22Rv1 (cell line): ENCODE measurements around the gene PRPF8.
A peak's percentile ranks its signal among the peaks of the same experiment; 100 is the strongest.
"Not testable (repeated sequence)": the region's sequence is repeated elsewhere in the genome, so short reads cannot be mapped to it uniquely, and the experiment has no call there.

Source experiments
- H3K27ac ChIP-seq: fragments of 450-650 bp; 2 replicates; pipeline ENCODE4 v1.5.1; 2017
- ZFX ChIP-seq: fragments of 450-650 bp; IDR thresholded peaks from 2 replicates; pipeline ENCODE4 v1.6.1; 2017; ENCODE audit warnings: antibody characterized with exemption, borderline replicate concordance
- TF ChIP-seq, protein P1 (sequence below): fragments of 450-650 bp; IDR thresholded peaks from 2 replicates; pipeline ENCODE4 v1.5.1; 2017; ENCODE audit warnings: mild to moderate bottlenecking

PRPF8 gene

DNA sequence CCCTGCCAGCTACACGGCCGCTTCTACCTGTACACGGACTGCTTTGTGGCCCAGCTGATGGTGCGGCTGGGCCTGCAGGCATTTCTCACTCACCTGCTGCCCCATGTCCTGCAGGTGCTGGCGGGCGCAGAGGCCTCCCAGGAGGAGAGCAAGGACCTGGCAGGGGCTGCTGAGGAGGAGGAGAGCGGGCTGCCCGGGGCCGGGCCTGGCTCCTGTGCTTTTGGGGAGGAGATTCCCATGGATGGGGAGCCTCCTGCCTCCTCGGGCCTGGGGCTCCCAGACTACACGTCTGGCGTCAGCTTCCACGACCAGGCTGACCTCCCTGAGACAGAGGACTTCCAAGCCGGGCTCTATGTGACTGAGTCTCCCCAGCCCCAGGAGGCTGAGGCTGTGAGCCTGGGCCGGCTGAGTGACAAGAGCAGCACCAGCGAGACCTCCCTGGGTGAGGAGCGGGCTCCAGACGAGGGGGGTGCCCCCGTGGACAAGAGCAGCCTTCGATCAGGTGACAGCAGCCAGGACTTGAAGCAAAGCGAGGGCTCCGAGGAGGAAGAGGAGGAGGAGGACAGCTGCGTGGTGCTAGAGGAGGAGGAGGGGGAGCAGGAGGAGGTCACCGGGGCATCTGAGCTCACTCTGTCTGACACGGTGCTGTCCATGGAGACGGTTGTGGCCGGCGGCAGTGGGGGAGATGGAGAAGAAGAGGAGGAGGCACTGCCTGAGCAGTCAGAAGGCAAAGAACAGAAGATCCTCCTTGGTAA is 43.4 kb upstream of the PRPF8 start:
- no peak for TF ChIP-seq ZFX
- TF ChIP-seq, protein P1, sequence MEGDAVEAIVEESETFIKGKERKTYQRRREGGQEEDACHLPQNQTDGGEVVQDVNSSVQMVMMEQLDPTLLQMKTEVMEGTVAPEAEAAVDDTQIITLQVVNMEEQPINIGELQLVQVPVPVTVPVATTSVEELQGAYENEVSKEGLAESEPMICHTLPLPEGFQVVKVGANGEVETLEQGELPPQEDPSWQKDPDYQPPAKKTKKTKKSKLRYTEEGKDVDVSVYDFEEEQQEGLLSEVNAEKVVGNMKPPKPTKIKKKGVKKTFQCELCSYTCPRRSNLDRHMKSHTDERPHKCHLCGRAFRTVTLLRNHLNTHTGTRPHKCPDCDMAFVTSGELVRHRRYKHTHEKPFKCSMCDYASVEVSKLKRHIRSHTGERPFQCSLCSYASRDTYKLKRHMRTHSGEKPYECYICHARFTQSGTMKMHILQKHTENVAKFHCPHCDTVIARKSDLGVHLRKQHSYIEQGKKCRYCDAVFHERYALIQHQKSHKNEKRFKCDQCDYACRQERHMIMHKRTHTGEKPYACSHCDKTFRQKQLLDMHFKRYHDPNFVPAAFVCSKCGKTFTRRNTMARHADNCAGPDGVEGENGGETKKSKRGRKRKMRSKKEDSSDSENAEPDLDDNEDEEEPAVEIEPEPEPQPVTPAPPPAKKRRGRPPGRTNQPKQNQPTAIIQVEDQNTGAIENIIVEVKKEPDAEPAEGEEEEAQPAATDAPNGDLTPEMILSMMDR = no peak
- no peak overlapping the region for H3K27ac ChIP-seq

DNA sequence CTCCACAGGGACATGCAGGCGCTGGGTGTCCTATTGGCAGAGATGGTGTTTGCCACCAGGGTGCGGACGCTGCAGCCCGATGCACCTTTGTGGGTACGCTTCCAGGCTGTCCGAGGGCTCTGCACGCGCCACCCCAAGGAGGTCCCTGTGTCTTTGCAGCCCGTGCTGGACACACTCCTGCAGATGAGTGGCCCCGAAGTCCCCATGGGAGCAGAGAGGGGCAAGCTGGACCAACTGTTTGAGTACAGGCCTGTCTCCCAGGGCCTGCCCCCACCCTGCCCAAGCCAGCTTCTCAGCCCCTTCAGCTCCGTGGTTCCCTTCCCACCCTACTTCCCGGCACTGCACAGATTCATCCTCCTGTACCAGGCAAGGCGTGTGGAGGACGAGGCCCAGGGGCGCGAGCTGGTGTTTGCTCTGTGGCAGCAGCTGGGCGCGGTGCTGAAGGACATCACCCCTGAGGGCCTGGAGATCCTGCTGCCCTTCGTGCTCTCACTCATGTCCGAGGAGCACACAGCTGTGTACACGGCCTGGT is 42.7 kb upstream of the PRPF8 start:
- H3K27ac ChIP-seq = no peak overlapping the region
- TF ChIP-seq, protein P1 = no peak
- TF ChIP-seq ZFX = no peak

DNA sequence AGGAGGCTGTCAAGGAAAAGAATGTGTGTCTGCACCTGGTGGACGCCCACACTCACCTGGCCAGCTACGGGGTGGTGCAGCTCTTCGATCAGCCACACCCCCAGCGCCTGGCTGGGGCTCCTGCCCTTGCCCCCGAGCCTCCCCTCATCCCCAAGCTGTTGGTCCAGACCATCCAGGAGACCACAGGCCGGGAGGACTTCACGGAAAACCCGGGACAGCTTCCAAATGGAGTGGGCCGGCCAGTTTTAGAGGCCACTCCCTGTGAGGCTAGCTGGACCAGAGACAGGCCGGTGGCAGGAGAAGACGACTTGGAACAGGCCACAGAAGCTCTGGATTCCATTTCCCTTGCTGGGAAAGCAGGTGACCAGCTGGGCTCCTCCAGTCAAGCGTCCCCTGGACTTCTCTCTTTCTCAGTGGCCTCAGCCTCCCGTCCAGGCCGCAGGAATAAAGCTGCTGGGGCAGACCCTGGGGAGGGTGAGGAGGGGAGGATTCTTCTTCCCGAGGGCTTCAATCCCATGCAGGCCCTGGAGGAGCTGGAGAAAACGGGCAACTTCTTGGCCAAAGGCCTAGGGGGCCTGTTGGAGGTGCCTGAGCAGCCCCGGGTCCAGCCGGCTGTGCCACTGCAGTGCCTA is 42.1 kb upstream of the PRPF8 start:
- no peak overlapping the region for H3K27ac ChIP-seq
- TF ChIP-seq, protein P1 = no peak
- TF ChIP-seq ZFX = no peak

DNA sequence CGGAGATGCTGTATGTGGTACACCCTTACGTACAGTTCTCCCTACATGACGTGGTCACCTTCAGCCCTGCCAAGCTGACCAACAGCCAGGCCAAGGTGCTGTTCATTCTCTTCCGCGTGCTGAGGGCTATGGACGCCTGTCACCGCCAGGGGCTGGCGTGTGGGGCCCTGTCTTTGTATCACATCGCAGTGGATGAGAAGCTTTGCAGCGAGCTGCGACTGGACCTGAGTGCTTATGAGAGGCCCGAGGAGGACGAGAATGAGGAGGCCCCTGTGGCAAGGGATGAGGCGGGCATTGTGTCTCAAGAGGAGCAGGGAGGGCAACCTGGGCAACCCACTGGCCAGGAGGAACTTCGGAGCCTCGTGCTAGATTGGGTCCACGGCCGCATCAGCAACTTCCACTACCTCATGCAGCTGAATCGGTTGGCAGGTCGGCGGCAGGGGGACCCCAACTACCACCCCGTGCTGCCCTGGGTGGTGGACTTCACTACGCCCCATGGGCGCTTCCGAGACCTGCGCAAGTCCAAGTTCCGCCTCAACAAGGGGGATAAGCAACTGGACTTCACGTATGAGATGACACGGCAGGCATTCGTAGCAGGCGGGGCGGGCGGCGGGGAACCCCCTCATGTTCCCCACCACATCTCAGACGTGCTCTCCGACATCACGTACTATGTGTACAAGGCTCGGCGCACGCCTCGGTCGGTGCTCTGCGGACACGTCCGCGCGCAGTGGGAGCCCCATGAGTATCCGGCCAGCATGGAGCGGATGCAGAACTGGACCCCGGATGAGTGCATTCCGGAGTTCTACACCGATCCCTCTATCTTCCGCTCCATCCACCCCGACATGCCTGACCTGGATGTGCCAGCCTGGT is 41.2 kb upstream of the PRPF8 start:
- H3K27ac ChIP-seq = no peak overlapping the region
- TF ChIP-seq, protein P1 = no peak
- TF ChIP-seq ZFX = no peak

DNA sequence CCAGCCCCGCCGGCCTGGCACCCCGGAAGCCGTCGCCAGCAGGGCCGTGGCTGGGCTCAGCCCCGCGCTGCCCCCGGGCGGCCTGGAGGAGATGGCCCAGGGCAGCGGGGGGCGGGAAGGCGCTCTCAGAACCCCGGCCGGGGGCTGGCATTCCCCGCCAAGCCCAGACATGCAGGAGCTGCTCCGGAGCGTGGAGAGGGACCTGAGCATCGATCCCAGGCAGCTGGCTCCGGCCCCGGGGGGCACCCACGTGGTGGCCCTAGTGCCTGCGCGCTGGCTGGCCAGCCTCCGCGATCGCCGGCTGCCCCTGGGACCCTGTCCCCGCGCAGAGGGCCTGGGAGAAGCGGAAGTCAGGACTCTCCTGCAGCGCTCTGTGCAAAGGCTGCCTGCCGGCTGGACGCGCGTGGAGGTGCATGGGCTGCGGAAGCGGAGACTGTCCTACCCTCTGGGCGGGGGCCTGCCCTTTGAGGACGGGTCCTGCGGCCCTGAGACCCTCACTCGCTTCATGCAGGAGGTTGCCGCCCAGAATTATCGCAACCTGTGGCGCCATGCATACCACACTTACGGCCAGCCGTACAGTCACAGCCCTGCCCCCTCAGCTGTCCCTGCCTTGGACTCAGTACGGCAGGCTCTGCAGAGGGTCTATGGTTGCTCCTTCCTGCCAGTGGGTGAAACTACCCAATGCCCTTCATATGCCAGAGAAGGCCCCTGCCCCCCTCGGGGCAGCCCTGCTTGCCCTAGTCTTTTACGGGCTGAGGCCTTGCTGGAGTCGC is 40.4 kb upstream of the PRPF8 start:
- peak overlapping the region; percentile 61 for H3K27ac ChIP-seq
- TF ChIP-seq, protein P1 = no peak
- TF ChIP-seq ZFX = no peak

DNA sequence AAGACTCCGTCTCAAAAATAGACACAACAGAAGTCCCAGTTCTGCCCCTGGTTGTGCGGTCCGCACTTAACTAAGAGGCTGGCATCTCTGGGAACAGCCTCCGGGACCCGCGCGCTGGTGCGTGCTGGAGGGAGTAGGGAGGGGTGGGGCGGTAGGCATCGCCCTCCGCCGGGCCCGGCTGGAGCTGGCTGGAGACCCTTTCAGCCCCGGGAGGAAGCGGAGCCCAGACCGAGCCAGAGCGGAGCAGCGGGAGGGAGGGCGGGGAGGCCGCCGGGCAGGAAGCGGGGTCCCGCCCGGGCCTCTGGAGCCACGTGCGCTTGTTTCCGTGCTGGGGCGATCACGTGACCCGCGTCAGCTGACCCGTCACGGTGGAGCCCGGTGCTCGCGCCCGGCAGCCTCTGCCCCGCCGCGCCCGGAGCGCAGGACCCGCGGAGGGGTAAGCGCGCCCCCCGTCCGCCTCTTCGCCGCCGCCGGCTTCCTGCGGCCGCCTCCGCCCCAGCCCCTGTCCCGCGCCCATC is 39.7 kb upstream of the PRPF8 start, which contains the start of gene WDR81:
WDR81 (plus strand) TSS at position 354 of the 518 bp plus-strand sequence. CDS start 256 bp downstream, outside the sequence.
- peak within 1 kb of the TSS; percentile 61 for H3K27ac ChIP-seq
- no peak for TF ChIP-seq ZFX
- TF ChIP-seq, protein P1 = no peak

DNA sequence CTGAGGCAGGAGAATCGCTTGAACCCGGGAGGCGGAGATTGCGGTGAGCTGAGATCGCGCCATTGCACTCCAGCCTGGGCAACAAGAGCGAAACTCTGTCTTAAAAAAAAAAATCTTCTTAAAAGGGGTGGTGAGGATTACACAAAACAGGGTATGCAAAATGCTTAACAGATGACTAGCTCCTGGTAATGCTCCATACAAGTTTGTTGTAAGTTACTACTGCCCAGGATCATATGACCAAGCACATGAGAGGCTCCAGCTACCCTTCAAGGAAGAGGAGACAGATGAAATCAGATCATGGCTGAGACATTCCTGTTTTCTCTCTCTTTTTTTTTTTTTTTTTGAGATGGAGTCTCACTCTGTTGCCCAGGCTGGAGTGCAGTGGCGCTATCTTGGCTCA is 37.4 kb upstream of the PRPF8 start:
- H3K27ac ChIP-seq = not testable (repeated sequence)
